NCI-H446 (cell line): ENCODE measurements around the gene RFC2.
"Not testable (repeated sequence)": the region's sequence is repeated elsewhere in the genome, so short reads cannot be mapped to it uniquely, and the experiment has no call there.

Experiments
- DNase-seq, 2 experiments: peaks; one replicate each; lab custom pipeline; 2025; lab: John Stamatoyannopoulos, UW

RFC2 gene

GRCh38 chr7:74282748-74283459 lies 28.7 kb upstream of the RFC2 start:
- DNase-seq = no peak

- no peak for DNase-seq
Observed at GRCh38 chr7:74280985-74281384, 26.8 kb upstream of the RFC2 start.

GRCh38 chr7:74277636-74278035 lies 23.4 kb upstream of the RFC2 start:
- DNase-seq = no peak

DNA sequence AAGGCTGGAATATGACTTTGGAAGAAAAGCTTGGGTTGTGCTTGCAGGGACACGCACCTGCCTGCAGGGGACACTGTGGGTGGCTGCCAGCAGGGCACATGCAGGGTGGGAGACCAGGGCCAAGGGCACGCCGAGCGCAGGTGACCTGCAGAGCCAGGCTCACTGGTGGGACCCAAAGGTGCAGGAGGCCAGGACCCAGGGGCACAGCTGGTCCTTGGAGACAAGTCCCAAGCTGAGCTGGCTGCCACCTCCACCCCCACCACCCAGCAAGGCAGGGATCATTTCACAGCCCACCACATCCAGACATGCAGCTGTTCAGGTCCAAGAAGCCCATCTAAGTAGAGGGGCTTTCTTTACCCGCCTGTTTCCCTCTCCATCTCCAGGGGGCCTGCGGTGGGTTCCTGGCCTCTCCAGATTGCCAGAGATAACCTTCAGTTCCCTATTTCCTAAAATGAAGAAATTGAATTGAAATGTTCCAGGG lies 21.2 kb upstream of the RFC2 start:
- no peak for DNase-seq

DNA sequence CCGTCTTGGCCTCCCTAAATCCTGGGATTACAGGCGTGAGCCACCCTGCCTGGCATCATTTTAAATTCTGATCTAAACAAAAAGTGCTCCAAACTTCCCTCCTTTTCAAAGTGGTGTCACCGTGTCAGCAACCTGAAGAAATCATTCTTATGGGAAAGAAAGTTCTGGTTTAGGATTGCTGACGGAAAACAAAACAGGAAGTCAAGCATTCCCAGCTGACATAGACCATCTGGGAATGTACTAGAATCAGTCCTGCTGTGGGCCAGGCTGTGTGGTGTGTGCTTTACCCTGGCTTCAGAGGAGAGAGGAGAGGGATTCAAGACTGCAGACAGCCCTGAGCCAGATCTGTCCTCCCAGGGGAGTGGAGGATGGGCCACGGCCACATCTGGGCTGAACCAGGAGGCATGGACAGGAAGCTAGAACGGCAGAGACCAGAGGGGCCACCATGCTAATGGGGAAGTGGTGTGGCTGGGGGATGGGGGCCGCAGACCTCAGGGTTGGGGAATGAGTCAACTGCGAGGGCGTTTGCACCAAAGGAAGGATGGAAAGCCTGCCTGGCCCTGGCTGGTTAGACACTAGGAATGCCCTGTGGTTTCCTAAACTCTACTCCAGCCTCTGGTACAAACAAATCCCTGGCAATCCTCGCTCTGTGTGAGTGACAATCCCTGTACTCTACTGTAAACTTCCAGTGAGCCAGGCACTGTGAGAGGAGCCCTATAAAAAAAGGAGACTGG lies 18.3 kb upstream of the RFC2 start:
- no peak for DNase-seq

DNA sequence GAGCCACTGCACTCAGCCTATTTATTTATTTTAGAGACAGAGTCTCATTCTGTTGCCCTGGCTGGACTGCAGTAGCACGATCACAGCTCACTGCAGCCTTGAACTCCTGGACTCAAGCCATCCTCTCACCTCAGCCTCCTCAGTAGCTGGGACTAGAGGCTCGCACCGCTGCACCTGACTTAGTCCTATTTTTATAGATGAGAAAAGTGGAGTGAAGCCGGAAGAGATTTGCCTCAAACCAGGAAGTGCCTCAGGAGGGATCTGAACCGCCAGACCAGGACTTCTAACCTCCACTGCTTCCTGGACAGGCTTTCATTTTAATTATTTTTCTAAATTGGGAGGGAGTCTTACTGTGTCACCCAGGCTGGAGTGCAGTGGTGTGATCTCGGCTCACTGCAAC lies 17.5 kb upstream of the RFC2 start:
- DNase-seq = no peak

GRCh38 chr7:74269757-74270277 lies 15.6 kb upstream of the RFC2 start:
- peak in 1 of 2 experiments; percentile 64 for DNase-seq

- no peak for DNase-seq
Observed at GRCh38 chr7:74267756-74268565, 13.8 kb upstream of the RFC2 start.

DNA sequence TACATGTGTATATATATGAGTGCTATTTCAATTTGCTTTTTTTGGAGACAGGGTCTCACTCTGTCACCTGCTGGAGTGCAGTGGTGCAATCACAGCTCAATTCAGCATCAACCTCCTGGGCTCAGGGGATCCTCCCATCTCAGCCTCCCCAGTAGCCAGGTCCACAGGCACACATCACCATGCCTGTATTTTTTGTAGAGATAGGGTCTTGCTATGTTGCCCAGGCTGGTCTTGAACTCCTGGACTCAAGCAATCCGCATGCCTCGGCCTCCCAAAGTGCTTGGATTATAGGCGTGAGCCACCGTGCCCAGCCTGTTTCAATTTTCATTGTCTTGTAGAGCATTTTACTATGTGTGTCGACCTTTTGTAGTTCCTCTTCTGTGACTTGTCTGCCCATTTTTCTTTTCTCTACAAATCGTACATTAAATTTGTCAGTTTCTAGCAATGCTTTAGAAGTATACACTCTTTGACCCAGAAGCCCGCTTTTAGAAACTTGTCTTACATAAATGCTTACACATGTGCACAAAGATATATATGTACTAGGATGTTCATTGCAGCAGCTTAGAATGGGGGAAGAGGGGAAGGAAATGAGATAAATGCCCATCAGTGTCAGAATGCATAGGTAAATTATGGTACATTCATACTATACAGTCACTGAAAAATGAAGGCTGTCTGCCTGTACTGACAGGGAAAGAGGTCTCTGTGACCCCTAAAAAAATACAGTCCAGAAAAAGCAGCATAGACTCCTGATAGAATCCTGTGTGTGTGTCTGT lies 12.2 kb upstream of the RFC2 start:
- no peak for DNase-seq

- DNase-seq = no peak
Observed at GRCh38 chr7:74263399-74264120, 9.4 kb upstream of the RFC2 start.

DNA sequence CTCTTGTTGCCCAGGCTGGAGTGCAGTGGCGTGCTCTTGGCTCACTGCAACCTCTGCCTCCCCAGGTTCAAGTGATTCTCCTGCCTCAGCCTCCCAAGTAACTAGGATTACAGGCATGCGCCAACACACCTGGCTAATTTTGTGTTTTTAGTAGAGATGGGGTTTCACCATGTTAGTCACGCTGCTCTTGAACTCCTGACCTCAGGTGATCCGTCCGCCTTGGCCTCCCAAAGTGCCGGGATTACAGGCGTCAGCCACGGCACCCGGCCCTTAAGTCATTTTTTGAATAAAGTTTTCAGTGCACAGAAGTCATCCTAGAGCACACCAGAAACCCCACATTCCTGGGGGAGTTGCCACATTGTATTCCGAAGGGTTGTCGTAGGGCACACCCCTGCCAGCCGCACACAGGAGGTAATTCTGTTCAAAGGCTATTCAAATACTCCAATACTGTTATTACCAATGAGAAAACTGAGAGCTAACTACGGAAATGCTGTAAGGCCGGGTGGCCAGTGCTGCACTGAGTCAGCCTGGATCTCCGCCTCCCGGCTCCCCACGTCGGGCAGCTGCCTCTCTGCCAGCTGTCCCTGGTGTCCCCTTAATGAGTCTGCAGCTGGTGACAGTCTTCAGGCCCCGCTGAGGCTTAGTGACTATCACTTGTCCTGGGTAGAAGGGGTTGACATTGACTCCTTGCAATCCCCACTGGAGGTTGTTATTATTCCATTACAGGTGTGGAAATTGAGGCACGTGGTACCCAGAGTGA lies 8.6 kb upstream of the RFC2 start:
- no peak for DNase-seq

- DNase-seq = no peak
Observed at GRCh38 chr7:74258639-74259038, 4.4 kb upstream of the RFC2 start.

- DNase-seq = no peak
Observed at GRCh38 chr7:74256491-74257408, 2.6 kb upstream of the RFC2 start.

DNA sequence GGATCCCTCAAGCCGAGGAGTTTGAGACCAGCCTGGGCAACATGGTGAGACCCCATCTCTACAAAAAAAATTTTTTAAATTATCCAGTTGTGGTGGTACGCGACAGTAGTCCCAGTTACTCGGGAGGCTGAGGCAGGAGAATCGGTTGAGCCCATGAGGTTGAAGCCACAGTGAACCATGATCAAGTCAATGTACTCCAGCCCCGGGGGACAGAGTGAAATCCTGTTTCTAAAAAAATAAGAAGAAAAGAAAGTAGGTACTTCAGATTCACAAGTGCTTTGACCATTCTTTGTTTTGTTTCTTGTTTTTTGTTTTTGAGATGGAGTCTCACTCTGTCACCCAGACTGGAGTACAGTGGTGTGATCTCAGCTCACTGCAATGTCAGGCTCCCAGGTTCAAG lies 1.3 kb upstream of the RFC2 start:
- not testable (repeated sequence) for DNase-seq

DNA sequence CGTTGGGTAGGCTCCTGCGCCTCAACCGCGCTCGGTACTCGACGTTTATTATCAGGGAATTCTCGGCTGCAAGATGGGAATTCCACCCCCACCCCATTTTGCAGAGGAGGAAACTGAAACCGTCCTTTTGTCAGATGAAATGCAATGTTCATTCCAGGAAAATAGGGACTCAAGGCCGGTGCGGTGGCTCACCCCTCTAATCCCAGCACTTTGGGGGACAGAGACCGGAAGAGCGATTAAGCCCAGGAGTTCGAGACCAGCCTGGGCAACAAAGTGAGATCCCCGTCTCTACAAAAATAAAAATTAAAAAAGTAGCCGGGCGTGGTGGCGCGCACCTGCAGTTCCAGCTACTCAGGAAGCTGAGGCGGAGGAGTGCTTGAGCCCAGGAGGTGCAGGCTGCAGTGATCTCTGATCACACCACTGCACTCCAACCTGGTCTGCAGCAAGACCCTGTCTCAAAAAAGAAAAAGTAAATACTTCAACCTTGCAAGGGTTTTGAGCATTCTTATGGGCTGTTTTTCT lies 720 bp upstream of the RFC2 start:
- DNase-seq = no peak

GRCh38 chr7:74253835-74254128 lies 417 bp downstream of the RFC2 start:
- no peak for DNase-seq

GRCh38 chr7:74253331-74253730 lies 868 bp downstream of the RFC2 start:
- DNase-seq = no peak

- no peak for DNase-seq
Observed at GRCh38 chr7:74252893-74253292, 1.3 kb downstream of the RFC2 start.

GRCh38 chr7:74249058-74249457 lies 5.1 kb downstream of the RFC2 start:
- not testable (repeated sequence) for DNase-seq
